HG03095 (cell line): Measurements from ENCODE around the gene CALML6.

ENCODE experiments used
- ATAC-seq: cut with Tn5 transposase; IDR thresholded peaks from one replicate; pipeline ENCODE4 v1.9.1; 2021; ENCODE audit warnings: moderate library complexity; ENCODE audit not compliant: unreplicated experiment

The CALML6 gene

DNA sequence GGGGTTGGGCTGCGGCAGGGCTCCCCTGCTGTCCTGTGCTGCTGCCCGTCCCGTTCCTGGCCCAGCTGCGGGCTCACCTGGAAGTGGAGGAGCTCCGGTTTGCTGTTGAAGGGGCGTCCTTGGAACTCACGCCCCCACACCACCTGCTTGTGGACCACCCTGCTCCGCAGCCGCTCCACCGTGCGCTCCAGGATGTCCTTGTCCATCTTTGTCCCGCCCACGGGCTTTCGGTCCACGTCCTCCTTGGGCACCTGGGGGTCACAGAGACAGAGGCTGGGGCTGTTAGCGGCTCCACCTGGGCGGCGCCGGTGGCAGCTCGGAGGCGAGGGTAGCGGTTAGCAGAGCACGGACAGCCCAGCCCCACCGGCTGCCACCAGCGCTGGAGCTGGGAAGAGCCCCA is 49.8 kb downstream of the CALML6 start:
- no peak for ATAC-seq

DNA sequence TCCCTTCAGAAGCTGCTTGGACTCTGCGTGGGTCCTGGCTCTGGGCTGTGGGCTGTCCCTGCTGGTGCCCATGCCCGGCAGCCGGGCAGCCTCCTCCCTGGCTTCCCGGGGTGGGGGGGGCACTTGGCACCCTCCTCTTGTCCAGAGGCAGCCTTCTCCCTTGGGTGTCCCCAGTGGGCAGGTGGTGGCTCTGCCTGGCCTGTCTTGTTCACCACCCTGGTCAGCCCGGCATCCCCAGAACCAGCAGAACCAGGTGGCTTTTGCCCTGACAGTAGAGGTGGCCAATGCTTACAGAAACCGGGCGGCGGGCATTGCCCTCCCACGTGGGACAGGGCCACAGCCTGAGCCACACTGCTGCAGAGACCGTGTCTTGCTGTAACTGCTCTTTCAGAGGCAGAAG is 50.5 kb downstream of the CALML6 start:
- no peak for ATAC-seq

- no peak for ATAC-seq
Observed at GRCh38 chr1:1966071-1966740, 51.1 kb downstream of the CALML6 start.
